ENCODE measurements around the gene PPA1. TPM values are rescaled to one million over a fixed set of nuclear protein-coding genes. Genes with fewer than 3 reads are reported as not detected.
"Not testable (repeated sequence)": the region's sequence is repeated elsewhere in the genome, so short reads cannot be mapped to it uniquely, and the experiment has no call there.

The PPA1 gene
- 57.4 TPM for total RNA-seq

DNA sequence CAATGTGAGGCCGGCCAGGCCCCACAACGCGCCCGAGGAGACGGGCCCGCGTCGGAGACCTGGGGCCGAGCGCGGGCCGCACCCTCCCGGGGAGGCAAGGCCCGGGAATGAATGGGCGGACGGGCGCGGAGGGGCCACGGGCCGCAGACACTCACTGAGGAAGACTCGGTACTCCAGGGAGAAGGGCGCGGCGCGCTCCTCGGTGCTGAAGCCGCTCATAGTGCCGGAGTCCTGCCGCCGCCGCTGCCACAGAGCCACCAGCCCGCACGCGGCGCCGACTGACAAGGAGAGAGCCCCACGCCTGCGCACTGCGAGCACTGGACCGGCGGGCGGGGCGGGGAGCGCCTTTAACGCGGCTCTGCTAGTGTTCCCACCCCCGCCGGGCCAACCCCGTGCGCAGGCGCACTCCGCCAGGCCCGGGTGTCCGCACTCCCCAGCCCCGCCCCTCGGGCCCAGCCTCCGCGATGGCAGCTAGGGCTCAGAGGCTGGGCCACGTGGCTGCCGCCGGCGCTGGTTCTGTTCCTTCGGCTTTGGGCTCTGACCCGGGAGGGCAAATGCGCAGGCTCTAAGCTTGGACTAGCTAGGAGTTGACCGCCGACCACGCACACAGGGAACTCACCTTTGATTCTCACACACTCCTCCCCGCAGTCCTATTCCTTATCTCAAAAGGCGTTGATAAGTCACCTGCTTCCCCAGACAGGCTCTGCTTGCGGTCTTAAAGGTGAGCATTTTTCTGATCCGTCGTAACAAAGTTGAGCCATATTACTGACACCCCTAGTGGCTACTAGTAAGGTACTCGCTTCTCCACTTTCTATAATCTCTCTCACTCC lies at the start of gene PPA1:
TSS of gene PPA1 (minus strand) at position 321 of the 830 bp plus-strand sequence. CDS start at position 219, 102 bp downstream.
- peak; percentile 95 to 97 (median 97) for DNase-seq (ENCODE audit: low read depth in 2 of 3, low spot score in 2 of 3)

- DNase-seq (ENCODE audit: low read depth in 2 of 3, low spot score in 2 of 3): no peak
These were observed 48.4 kb upstream of the PPA1 start for GRCh38 chr10:70281609-70282008.

- DNase-seq (ENCODE audit: low read depth in 2 of 3, low spot score in 2 of 3): no peak
These were observed 46.9 kb upstream of the PPA1 start for GRCh38 chr10:70280099-70280498.

DNA sequence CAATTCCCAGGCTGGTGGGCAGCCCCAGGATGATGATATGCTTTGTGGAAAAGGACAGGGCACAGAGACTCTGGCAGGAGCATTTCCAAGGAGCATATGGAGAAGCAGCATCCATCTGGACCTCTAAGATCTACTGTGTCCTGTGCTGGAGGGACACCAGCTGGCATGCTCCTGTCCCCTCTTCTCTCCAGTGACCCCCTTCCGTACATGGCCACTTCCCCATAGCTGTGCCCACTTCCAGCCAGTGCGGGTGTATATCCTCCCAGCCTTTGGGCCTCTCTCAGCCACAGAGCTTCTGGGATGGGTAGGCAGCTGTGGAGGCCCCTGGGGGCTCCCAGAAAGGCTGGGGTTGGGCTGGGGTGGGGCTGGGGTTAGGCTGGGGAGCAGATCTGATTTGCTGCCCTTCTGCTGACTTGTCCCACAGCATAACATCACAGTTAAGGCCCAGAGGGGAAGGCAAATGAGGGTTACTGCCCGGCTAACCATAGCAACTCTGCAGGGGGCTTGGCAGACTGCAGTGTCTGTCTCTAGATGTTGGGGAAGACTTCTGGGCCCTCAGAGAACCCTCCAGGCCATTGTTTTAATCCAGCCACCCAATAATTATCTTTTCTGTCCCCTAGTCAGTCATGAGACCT lies 44.3 kb upstream of the PPA1 start:
- DNase-seq (ENCODE audit: low read depth in 2 of 3, low spot score in 2 of 3): no peak

- no peak for DNase-seq (ENCODE audit: low read depth in 2 of 3, low spot score in 2 of 3)
These were observed 41.4 kb upstream of the PPA1 start for GRCh38 chr10:70274643-70275042.

DNA sequence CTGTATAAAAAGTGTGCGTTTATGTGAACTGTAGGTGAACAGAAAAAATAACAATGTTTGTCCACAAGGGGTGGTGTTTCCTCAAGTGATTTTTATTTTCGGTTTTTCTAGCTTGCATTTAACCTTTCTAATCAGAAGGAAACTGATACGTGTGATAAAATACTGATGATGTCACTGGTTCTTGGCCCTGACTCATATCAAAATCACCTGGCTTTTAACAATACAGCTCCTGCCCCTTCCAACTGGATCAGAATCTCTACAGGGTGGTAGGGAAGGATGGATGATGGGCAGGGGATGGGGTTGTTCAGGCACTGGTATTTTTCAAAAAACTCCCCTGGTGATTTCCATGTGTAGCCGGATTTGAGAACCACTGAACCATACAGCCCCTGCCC lies 39.7 kb upstream of the PPA1 start:
- peak in 1 of 3 donors; percentile 70 for DNase-seq (ENCODE audit: low read depth in 2 of 3, low spot score in 2 of 3)

DNA sequence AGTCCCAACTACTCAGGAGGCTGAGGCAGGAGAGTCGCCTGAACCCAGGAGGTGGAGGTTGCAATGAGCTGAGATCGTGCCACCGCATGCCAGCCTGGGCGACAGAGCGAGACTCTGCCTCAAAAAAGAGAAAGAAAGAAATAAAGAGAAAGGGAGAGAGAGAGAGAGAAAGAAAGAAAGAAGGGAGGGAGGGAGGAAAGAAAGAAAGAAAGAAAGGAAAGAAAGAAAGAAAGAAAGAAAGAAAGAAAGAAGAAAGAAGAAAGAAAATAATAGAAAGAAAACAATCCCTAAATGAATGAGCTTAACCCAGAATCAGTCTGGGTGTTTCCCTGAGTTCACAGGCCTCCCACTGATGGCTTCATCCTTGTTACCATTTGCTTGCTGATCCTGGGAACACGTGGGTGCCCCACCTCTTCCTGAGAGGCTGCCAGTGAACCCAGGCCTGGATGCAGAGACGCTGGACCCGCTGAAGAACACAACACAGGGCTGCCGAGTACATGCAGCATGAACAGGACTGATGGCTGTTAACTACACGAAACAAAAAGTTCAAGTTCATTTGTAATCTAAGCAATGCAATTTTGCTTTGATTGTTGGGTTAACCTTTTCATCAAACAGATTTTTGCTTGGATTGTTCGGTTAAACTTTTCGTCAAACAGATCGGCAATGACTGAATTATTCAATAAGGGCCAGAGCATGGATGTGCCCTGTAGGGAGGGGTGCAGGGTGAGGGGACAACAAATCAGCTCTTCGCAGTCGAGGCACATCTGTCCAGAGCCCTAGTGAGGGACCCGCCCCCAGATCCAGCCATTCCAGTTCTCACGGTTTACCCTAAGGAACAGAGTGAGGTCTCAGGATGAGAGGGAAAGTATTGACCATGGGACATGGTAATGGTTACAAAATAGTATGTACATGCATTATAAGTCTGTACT lies 39.0 kb upstream of the PPA1 start:
- no peak for DNase-seq (ENCODE audit: low read depth in 2 of 3, low spot score in 2 of 3)

- DNase-seq (ENCODE audit: low read depth in 2 of 3, low spot score in 2 of 3): no peak
These were observed 37.7 kb upstream of the PPA1 start for GRCh38 chr10:70270952-70271351.

GRCh38 chr10:70269741-70270140 lies 36.5 kb upstream of the PPA1 start:
- DNase-seq (ENCODE audit: low read depth in 2 of 3, low spot score in 2 of 3): no peak

- no peak for DNase-seq (ENCODE audit: low read depth in 2 of 3, low spot score in 2 of 3)
These were observed 35.1 kb upstream of the PPA1 start for GRCh38 chr10:70268376-70268775.

DNA sequence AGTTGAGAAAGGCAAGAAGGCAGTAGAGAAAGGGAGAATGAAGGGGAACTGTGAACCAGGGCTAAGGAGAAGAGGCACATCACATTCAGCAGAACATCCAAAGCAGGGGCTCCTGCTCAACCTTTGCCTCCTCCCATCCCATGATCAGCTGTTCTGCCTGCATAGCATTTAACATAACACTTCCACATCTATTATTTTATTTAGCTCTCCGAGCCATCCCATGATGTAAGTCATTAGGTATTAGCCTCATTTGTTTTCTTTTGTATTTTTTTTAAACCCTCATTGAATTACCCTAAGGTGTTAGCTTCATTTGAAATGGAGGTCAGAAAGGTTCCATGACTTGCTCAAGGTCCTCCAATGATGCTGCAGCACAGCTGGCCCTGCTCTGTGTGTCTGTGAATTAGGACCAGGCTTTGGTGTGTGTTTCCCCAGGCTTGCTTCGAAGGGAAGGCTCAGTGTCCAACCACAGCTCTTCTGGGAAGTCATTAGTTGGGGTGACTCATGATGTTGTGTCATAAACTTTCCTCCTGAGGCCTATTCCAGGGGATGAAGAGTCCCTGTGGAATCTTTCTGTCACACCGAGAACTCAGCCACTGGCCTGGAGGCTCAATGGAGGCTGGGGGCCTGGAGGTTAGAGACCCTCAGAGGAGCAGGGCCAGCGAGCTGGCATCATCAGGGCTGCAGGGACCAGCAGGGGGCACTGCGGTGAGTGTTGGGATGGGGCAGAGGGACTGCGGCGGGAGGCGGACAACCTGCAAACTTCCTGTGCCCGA lies 34.1 kb upstream of the PPA1 start:
- DNase-seq (ENCODE audit: low read depth in 2 of 3, low spot score in 2 of 3): no peak

GRCh38 chr10:70266701-70267100 lies 33.5 kb upstream of the PPA1 start:
- DNase-seq (ENCODE audit: low read depth in 2 of 3, low spot score in 2 of 3): no peak

DNA sequence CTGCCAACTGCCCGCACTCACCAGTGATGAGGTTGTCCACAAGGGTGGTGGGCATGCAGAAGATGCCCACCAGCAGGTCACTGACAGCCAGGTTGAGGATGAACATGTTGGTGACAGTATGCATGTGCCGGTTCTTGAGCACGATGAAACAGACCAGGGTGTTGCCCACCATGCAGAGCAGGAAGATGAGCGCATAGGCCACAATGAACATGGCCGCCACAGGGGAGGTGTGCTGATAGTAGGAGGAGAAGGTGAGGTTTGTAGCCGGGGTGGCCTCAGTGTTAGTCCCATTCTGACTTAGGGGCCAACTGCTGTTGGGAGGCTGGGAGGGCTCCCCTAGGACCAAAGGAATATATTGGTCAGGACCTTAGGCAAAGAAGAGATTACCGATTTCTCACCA lies 32.8 kb upstream of the PPA1 start:
- DNase-seq (ENCODE audit: low read depth in 2 of 3, low spot score in 2 of 3): no peak

GRCh38 chr10:70265032-70265689 lies 31.9 kb upstream of the PPA1 start:
- DNase-seq (ENCODE audit: low read depth in 2 of 3, low spot score in 2 of 3): peak in 1 of 3 donors; percentile 28

DNA sequence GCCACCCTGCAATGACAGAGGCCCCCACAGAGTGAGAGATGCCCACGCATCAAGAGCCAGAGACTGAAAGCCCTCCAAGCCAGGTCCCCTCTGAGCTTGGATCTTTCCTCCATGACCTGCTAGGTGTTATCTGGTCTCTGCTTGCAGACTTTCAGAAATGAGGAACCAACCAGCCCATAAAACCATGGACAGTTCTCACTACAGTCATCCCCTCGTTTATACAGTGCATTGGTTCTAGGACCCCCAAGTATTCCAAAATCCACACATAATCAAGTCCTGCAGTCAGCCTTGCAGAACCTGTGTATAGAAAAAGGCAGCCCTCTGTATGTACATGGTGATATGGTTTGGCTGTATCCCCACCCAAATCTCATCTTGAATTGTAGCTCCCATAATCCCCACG lies 27.5 kb upstream of the PPA1 start:
- no peak for DNase-seq (ENCODE audit: low read depth in 2 of 3, low spot score in 2 of 3)

DNA sequence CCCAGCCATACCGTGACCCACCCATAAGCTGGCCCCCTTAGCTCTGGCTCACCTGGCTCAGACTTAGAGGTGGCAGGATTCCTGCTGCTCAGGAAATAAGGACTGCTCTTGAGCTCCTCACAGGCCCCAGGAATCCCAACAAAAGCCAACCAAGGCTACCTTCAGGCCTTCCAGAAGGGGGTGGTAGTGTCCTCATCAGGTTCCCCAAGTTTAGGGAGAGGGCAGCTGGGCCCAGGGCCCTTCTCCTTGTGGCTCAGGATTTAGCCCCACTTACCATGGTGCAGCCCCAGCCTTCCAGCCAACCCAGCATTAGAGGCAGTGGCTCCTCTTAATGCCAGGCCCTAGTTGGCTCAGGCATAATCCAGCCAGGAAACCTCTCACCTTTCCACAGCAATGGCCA lies 27.0 kb upstream of the PPA1 start:
- no peak for DNase-seq (ENCODE audit: low read depth in 2 of 3, low spot score in 2 of 3)

- no peak for DNase-seq (ENCODE audit: low read depth in 2 of 3, low spot score in 2 of 3)
These were observed 25.0 kb upstream of the PPA1 start for GRCh38 chr10:70258216-70258615.

DNA sequence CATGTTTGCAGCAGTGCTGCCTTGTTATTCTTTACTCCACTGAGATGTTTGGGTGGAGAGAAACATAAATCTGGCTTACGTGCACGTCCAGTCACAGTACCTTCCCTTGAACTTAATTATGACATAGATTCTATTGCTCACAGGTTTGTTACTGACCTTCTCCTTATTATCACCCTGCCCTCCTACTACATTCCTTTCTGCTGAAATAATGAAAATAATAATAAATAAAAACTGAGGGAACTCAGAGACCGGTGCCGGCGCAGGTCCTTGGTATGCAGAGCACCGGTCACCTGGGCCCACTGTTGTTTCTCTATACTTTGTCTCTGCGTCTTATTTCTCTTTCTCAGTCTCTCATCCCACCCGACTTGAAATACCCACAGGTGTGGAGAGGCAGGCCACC lies 24.6 kb upstream of the PPA1 start:
- not testable (repeated sequence) for DNase-seq (ENCODE audit: low read depth in 2 of 3, low spot score in 2 of 3)

DNA sequence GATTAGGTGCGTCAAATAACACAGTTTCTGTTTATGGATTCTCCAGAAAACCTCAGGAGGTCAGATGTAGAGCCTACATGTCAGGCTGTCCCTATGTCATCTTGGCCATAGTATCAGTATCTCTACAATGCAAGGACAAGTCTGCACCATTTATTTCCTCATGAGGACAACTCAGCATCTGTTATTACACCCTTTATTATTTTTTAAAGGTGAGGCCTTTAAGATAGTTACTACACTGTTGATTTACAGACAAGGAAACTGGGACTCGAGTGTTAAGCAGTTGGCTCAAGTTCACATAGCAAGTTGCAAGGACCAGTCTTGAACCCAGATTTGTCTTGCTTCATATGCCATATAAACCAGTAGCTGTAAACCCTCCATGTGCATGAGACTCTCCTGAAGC lies 23.2 kb upstream of the PPA1 start:
- DNase-seq (ENCODE audit: low read depth in 2 of 3, low spot score in 2 of 3): no peak
